Caki2 (cell line): ENCODE measurements around the gene CCNK. TPM values are rescaled to one million over a fixed set of nuclear protein-coding genes. Genes with fewer than 3 reads are reported as not detected.

Experiments
- DNase-seq: peaks from one replicate; pipeline ENCODE4 v3.0.0-alpha.2; 2015; ENCODE audit warnings: low read depth
- in situ Hi-C: cut with HindIII; loops from 2 replicates; pipeline ENCODE4 v1.10.0; 2016; ENCODE audit warnings: low sequenced_read_pairs, low pct_unique_long_range_greater_than_20kb, mixed read lengths
- total RNA-seq: library from RNA; depleted of rRNA; stranded (reverse); fragments of >200 nt; shearing (Covaris generic); gene quantifications from 2 replicates; pipeline ENCODE4 v1.2.3, GENCODE V29; 2014; ENCODE audit warnings: low replicate concordance

CCNK gene
- total RNA-seq, 1 experiment from 2014 or later, result 18.0 TPM

DNA sequence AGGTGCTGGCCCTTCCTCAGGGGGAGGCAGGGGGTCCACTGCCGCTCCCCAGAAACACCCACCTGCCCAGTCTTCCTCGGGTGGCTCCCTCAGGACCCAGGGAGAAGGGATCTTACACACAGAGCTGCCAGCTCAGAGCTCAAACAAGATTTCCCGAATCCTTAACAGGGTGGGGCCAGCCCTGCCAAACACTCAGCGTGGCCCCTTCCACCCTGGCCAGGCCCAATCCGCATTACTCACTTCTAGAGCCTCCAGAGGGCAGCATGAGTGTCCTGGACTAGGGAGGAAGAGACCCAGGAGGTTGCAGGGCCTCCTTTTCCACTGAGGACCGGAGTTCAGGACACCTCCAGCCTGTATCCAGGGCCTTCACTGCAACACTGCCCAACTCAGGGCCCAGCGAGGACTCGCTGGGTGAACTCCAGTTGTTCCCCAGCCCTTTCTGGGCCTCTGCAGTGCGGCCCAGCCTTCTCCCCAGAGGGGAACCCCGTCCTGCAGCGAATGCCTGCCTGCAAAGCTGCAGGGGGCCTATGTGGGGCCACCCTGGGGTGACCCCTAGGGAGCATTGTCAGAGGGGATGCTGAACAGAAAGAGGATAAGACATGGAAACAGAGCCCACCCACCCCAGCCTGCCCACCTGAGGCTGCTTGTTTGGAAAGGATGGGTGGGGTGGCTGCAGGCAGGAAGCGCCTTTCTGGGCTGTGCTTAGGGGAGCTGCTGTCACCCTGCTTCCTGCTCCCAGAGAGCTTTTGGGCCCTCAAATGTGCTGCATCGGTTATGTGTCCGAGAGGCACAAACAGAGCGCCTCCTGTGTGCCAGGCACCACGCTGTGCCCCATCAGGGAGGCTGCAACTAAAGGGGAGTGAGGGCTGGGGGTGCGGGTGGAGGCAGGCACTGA lies 43.8 kb downstream of the CCNK start:
- in situ Hi-C loops, result no loop called here

GRCh38 chr14:99525699-99526080 lies 44.5 kb downstream of the CCNK start:
- in situ Hi-C loops, result no loop called here
- no peak for DNase-seq

More for the DNA sequence above, 43.8 kb downstream of the CCNK start:
- no peak for DNase-seq

DNA sequence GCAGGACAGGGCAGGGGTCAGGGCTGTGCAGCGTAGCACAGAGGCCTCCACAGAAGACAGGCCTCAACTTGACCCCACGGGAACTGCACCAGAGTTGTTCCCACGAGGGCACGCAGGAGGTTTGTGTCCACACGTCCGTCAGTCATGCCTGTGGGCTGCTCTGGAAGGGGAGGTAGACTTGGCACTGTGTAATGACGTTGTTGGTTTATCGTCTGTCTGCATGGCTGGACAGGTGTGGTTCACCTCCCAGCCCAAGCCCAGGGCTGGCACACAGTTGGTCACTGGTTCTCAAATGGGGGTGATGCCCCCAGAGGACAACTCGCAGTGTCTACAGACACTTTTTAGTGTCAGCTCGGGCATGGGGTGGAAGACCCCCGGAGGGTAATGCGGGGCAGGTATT lies 45.8 kb downstream of the CCNK start:
- in situ Hi-C loops, result no loop called here
- no peak for DNase-seq

GRCh38 chr14:99527427-99528076 lies 46.3 kb downstream of the CCNK start:
- no peak for DNase-seq
- in situ Hi-C loops, result no loop called here

- in situ Hi-C loops, result no loop called here
- DNase-seq, result no peak
Measured at GRCh38 chr14:99529899-99530298, 48.7 kb downstream of the CCNK start.

DNA sequence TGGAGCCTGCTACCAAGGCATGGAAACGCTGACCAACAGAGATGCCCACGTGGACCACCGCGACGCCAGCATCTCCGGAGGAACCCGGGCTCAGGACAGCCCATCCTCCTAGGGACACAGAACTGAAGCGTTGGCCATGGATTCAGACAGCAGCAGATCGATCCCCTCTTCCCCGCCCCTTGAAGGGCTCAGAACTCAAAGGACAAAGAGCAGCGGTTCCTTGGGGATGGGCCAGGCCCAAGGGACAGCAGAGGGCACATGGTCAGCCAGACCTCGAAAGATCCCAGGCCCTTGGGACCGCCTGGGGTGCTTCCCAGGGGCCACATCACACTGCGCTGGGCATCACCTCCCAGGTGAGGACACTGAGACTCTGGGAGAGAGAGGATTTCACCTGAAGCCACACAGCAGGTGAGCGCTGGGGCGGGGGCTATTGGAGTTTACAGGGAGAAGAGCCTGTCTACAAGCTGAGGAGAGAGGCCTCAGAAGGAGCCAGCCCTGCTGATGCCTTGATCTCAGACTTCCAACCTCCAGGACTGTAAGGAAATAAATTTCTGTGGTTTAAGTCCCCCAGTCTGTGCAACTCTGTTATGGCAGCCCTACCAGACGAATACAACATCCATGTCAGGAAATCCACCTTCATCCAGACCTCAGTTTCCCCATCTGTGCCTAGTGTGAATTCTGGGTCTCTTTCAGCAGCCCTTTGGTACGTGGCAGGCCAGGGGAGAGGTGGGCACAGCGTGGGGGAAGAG lies 49.4 kb downstream of the CCNK start:
- no peak for DNase-seq
- in situ Hi-C loops, result no loop called here

GRCh38 chr14:99531251-99532096 lies 50.3 kb downstream of the CCNK start:
- no peak for DNase-seq
- in situ Hi-C loops, result no loop called here

- in situ Hi-C loops, result no loop called here
- no peak for DNase-seq
Measured at GRCh38 chr14:99532310-99532709, 51.1 kb downstream of the CCNK start.

GRCh38 chr14:99534333-99534732 lies 53.1 kb downstream of the CCNK start:
- in situ Hi-C loops, result no loop called here
- DNase-seq, result no peak

- no peak for DNase-seq
- in situ Hi-C loops, result no loop called here
Measured at GRCh38 chr14:99534863-99535262, 53.7 kb downstream of the CCNK start.

GRCh38 chr14:99535448-99535847 lies 54.2 kb downstream of the CCNK start:
- in situ Hi-C loops, result no loop called here
- no peak for DNase-seq

GRCh38 chr14:99535908-99536778 lies 54.9 kb downstream of the CCNK start:
- in situ Hi-C loops, result no loop called here
- DNase-seq, result no peak

GRCh38 chr14:99537399-99537798 lies 56.2 kb downstream of the CCNK start:
- in situ Hi-C loops, result no loop called here
- DNase-seq, result peak; percentile 11

- in situ Hi-C loops, result no loop called here
- DNase-seq, result no peak
Measured at GRCh38 chr14:99538275-99538674, 57.1 kb downstream of the CCNK start.

DNA sequence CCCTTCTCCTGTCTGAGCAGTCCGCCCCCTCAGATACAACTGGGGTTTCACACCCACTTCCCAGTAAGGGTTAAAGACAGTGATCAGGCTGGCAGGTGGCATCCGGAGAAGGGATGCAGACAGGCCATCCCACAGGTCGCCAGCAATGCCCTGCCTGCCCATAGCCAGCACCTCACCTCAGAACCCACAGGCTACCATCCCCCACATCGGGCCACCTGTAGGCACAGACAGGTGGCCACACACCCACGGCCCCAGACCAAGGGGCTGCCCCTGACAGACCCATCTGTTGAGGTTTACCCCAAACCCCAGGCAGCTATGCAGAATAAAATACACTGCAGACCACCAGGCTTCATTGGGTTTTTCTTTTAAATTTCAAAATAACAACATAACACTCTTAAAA lies 57.5 kb downstream of the CCNK start:
- in situ Hi-C loops, result no loop called here
- DNase-seq, result no peak

GRCh38 chr14:99539491-99539890 lies 58.3 kb downstream of the CCNK start:
- DNase-seq, result no peak
- in situ Hi-C loops, result no loop called here
